Measurements from ENCODE around the gene MAGI1.
"Not testable (repeated sequence)": the region's sequence is repeated elsewhere in the genome, so short reads cannot be mapped to it uniquely, and the experiment has no call there.

The MAGI1 gene

DNA sequence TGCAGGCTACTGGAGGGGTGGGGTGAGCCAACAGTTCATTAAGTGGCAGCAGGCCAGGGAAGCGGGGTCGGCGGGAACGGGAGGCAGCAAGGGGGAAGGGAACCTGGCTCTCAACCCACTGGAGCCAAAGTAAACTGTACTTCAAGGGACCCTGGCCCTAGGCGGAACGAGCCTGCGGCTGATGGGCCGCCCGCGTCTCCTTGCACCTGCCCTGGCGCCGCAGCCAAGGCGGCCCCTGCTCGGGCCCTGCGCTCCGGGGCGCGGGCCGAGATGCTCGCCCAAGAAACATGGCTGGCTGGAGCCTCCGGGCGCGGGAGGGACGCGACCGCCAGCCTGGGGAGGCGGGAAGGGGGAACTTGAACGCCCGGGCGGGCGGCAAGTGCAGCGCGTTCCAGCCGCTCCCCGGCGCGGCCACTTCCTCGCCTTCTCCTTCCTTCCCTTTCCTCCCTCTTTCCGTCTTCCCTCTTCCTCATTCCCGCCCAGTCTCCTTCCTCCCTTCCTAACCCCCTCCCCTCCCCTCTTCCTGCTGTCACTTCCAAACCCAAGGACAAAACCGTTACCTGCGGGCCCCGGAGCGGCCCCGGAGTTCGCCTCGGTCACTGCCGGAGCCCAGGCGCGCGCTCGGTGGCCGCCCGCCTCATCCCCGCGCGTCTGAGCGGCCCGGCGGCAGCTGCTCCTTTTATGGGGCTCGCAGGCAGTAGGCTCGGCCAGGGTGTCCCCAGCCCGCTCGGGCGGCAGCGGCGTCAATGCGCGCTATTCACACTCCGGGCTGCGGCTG, 489.7 kb downstream of the MAGI1 start:
- no peak for DNase-seq

- no peak for DNase-seq
Measured at GRCh38 chr3:65545429-65545828, 493.3 kb downstream of the MAGI1 start.

- not testable (repeated sequence) for DNase-seq
Measured at GRCh38 chr3:65543391-65543790, 495.3 kb downstream of the MAGI1 start.

- no peak for DNase-seq
Measured at GRCh38 chr3:65540666-65541065, 498.1 kb downstream of the MAGI1 start.

- no peak for DNase-seq
Measured at GRCh38 chr3:65539616-65540015, 499.1 kb downstream of the MAGI1 start.

GRCh38 chr3:65538101-65538500, 500.6 kb downstream of the MAGI1 start:
- no peak for DNase-seq

DNA sequence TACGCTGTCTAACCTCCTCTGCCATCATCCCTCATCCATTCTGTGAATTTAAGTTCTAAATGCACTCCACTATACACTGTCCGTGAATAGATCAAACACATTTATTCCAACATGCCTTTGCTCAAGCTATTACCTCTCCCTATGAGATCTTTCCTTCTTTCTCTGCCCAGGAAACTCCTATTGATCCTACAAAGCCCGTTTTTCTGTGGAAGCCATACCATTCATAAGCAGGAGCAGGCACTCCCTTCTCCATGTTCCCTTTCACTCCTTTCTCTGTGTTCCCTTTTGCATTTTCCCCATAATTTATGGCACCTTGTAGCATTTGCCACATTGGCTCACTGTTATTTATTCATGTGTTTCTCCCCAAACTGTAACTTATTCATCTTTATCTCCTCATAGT, 501.6 kb downstream of the MAGI1 start:
- DNase-seq: no peak

- no peak for DNase-seq
Measured at GRCh38 chr3:65535260-65535659, 503.5 kb downstream of the MAGI1 start.

DNA sequence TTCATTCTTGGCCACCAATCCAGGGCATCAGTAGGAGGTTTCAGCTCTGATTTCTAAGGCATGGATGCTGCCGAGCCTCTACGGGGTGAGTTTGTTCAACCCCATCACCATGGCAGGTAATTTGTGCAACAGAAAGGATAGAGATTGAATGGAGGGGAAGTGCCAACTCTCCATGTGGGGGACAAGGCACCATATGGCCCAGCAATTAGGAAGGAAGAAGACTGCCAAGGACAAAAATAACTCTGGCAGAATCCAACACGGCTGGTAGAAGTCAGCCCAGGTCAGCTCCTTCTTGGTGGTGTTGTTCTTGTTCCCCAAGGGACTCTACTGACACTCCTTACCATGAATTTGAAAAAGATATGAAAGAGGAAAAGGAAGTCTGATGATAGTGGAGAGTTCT, 503.9 kb downstream of the MAGI1 start:
- DNase-seq: no peak

GRCh38 chr3:65532749-65533148, 506.0 kb downstream of the MAGI1 start:
- no peak for DNase-seq

DNA sequence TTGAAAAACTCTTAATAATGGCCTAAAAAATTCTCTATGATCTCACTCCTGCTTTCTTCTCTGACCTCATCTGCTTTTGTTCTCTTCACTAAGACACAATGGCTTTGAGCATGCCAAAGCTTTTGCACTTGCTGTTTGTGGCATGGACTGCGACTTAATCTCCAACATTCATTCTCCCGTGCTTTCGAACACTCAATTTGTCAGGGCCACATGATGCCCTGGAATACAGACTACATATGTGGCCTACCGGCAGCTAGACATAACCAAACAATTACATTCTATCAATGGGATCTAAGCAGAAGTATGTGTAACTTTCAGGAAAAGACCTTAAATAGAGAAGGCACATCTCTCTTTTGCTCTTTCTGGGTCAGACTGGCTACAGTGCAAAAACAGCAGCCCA, 506.5 kb downstream of the MAGI1 start:
- DNase-seq: no peak

- no peak for DNase-seq
Measured at GRCh38 chr3:65531499-65531898, 507.2 kb downstream of the MAGI1 start.

- no peak for DNase-seq
Measured at GRCh38 chr3:65526656-65527055, 512.1 kb downstream of the MAGI1 start.

- no peak for DNase-seq
Measured at GRCh38 chr3:65524584-65524983, 514.1 kb downstream of the MAGI1 start.

DNA sequence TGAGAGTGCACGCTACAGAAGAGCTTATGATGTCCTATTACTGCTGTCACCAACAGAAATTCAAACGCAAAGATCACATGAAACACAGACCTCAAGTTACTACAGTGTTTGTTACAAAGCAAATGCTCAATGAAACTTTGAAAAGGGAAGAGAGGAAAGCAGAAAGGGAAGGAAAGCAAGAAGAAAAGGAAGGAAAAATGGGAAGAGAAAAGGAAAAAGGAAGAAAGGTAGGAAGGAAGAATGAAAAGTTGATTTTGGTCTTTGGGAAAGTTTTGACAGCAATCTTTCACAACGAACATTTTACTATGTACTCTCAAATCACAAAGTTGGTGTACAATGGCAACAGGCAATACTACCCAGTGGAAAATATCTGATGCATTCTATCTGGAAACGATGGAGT, 514.8 kb downstream of the MAGI1 start:
- no peak for DNase-seq

DNA sequence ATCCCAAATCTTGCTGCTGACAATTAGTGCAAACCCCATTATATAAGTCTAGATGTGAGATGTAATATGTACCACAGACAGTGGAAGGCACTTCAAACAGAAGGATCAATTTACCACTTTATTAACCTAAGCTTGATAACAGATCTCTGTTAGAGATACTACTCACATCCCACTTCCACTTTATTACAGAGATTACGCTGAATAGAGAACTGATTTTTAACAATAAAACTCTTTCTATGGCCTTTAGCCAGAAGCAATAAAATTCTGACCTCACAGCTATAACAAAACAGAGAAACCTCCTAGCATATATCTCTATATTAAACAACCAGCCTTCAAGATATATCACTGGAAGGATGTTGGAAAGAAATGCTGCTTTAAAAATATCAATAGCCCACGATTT, 517.7 kb downstream of the MAGI1 start:
- no peak for DNase-seq

DNA sequence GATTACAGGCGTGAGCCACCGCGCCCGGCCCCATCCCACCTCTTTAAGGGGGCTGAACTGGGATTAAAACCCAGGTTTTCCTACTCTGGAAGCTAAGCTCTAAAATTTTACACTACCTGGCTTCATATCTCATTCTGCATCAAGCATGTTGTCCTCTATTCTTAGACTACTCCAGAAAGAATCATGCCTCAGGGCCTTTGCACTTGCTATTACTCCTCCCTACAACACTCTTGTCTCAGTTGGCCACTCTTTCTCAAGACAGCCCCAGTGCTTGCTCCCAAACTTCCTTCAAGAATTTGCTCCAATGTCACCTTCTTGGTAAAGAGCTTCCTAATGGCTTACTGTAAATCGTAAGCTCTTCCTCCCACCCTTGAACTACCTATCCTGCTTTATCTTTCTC, 521.7 kb downstream of the MAGI1 start:
- DNase-seq: no peak

GRCh38 chr3:65514317-65514716, 524.4 kb downstream of the MAGI1 start:
- not testable (repeated sequence) for DNase-seq

- not testable (repeated sequence) for DNase-seq
Measured at GRCh38 chr3:65509423-65509794, 529.3 kb downstream of the MAGI1 start.

DNA sequence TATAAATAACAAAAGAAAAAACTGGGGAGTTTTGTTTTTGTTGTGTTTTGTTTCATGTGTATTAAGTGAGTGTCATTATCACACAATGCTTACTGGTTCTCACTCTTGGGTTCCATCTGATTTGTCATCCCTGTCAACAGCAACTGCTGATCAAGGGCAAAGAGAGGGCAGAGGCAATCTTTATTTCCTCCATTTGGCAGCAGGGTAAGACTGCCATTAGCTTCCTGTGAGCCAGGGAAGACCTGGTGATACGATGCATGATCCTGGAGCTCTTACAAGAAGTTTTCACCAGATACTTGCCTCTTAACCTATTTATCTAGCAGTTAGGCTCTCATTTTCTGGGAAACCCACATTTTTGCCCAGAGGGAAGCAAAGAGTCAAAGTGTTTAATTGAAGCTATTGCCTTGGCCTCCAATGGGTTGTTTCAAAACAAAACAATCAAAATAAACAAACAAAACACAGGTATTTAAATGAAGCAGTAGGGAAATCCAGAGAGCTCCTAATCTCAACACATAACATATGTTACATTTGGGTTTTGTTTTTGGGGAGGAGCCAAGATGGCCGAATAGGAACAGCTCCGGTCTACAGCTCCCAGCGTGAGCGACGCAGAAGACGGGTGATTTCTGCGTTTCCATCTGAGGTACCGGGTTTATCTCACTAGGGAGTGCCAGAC, 529.8 kb downstream of the MAGI1 start:
- no peak for DNase-seq

- no peak for DNase-seq
Measured at GRCh38 chr3:65507437-65507836, 531.3 kb downstream of the MAGI1 start.

DNA sequence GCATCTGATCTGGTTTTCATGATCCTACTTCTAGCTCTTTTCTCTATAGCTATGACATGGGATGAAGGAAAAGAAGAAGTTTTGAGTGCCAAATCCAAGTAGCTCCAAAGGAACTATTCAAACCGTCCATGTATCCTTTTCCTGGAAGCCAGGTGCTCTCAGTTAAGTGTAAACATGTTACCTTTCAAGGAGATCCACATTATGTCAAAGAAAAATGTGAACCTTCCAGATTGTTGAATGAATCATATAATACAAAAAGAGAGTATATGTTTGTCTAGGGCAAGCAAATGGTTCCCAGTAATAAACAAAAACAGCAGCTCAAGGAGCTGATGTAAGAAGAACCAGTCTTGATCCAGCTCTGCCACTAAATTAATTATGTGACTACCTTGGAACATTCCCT, 534.9 kb downstream of the MAGI1 start:
- DNase-seq: no peak

- DNase-seq: no peak
Measured at GRCh38 chr3:65502526-65502925, 536.2 kb downstream of the MAGI1 start.

DNA sequence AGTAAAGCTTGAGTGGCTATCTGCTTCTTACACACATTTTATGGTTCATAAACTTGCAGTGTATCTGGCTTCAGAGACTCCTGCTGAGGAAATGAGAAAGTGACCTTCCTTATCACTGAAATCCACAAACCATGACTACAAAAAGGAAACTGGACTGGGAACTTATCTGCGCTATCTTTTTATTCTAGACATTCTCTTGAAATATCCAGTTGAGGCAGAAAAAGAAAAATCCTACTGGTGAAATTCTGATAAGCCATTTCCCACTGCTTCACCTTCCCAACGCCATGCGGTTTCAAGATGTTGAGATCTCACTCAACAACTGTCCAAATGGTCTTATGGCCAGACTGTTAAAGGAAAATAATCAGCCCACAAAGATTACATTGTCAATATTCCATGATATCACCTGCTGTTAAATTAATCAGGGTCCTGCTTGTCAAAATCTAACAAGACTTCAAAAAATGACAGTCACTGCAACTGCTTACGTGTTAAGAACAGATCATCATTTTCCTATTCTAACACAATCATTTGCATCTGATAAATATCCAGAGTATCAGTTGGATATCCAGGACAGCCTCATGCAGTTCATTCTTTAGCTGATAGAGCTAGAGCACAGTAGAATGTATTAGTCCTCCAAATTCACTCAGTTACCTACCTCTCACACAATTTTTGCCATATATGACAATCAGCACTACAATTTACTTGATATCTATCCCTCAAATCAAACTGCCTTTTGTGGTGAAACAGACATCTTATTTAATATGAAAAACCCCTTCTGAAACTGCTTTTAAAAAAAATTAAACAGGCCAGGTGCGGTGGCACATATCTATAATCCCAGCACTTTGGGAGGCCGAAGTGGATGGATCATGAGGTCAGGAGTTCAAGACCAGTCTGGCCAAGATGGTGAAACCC, 538.1 kb downstream of the MAGI1 start:
- no peak for DNase-seq
